Retinal pigment epithelial cell (primary cell): ENCODE measurements around the gene RHCE.
A peak's percentile ranks its signal among the peaks of the same experiment; 100 is the strongest.
"Not testable (repeated sequence)": the region's sequence is repeated elsewhere in the genome, so short reads cannot be mapped to it uniquely, and the experiment has no call there.

Experiments used
- DNase-seq: peaks from one replicate; pipeline ENCODE4 v3.0.0-alpha.2; 2010; ENCODE audit warnings: low read depth
- H3K4me3 ChIP-seq: 2 replicates; pipeline ENCODE4 v1.5.1; 2011; ENCODE audit warnings: mild to moderate bottlenecking, low read length, control low read depth, moderate library complexity
- CTCF ChIP-seq: conservative IDR thresholded peaks from 2 replicates; pipeline ENCODE4 v1.5.1; 2011; ENCODE audit warnings: low read depth, low read length, control low read depth, inconsistent platforms

RHCE gene

GRCh38 chr1:25342846-25343245 is 77.8 kb downstream of the RHCE start:
- no peak for TF ChIP-seq CTCF
- no peak overlapping the region for H3K4me3 ChIP-seq
- DNase-seq = no peak

- no peak for TF ChIP-seq CTCF
- H3K4me3 ChIP-seq = no peak overlapping the region
- DNase-seq = no peak
Observed at GRCh38 chr1:25341746-25342145, 78.9 kb downstream of the RHCE start.

DNA sequence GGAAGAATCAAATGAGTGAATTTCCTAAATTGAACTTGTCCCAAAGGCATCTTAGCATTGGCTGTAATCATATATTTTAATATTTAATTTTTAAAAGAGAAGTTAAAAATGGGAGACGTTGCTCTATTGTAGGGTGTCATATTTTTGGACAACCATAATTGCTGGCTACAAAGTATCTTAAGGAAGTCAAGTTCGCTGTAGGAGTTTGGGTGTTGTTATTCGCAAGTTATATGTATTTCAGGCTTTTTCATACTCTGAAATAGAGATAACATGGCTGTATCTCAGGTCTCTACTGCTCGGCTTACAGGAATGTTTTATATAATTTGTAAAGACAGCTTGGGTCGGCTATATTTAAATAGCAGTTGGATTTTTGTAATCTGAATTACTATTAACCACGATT is 81.6 kb downstream of the RHCE start:
- no peak for DNase-seq
- TF ChIP-seq CTCF = no peak
- peak overlapping the region; percentile 90 for H3K4me3 ChIP-seq

GRCh38 chr1:25338188-25338981 is 82.2 kb downstream of the RHCE start, which contains the start of gene TMEM50A:
TSS of gene TMEM50A (plus strand) at chr1:25338334. CDS start at chr1:25340487, 2,153 bp downstream.
- no peak for TF ChIP-seq CTCF
- peak; percentile 46 for DNase-seq
- H3K4me3 ChIP-seq = peak within 1 kb of the TSS; percentile 90

DNA sequence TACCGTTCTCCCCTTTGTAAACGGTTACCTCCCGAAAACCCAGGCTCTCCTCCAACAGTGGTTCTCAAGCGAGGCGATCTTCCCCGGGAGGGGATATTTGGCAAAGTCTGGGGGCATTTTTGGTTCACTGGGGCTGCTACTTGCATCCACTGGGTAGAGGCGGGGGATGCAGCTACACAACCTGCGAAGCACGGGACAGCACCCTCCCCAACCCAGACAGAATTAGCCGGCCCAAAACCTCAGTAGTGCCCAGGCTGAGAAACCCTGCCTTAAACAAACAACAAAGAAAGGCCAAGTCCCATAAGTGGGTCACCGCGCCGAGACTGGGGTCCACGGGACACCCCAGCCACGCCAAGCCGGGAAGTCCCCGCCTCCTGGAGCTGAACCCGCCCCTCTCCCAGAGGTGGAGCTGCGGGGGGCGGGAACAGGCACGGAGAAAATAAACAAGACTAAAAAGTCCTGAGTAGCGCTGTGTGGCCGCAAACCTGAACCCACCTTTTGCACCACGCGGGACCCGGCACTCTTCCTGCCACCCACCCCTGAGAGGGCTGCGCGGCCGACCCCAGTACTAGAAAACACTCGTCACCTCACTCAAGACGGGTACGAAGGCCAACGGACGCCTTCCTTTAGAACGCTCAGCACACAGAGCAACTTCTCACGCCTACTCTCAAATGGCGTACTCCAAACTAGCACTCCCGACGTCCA is 83.0 kb downstream of the RHCE start:
- not testable (repeated sequence) for DNase-seq
- H3K4me3 ChIP-seq = peak overlapping the region; percentile 90

DNA sequence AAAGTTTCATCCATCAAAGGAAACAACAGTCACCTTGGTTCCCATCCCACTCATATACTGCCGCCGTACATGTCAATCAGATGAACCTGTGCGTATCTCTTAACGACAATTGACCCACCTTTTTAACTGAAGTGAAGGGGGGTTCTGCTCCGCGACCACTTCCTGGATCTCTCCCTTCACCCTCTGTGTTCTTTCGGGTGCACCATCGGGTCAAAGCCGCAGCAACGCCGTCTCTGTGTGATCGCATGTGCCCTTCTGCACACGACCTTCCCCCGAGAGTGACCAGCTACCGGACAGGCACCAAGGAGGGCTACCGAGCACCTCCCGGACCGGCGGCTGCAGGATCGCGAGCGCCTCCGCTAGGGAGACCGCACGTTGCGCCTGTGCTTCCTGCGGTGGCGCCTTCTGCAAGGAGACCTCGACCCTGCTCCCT is 83.7 kb downstream of the RHCE start:
- TF ChIP-seq CTCF = peak; percentile 1
- peak overlapping the region; percentile 78 for H3K4me3 ChIP-seq
- DNase-seq = not testable (repeated sequence)

DNA sequence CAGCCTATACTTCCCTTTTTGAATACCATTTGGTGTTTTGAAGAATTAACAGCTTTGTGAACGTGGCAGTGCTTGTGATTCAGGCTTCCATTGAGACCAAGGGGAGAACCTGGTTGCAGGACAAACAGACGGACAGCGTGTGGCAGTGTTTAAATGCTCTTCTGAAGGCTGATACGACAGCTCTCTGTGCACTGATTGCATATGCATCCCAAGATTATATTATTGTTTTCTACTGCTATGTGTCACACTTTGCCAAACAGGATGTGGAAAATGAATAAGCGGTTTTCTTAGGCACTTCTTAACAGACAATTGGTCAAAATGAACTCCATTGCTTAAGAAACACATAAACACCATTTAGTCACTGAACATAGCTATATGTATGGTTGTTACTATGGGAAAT is 90.7 kb downstream of the RHCE start:
- peak; percentile 5 for DNase-seq
- not testable (repeated sequence) for H3K4me3 ChIP-seq
- peak; percentile 25 for TF ChIP-seq CTCF

DNA sequence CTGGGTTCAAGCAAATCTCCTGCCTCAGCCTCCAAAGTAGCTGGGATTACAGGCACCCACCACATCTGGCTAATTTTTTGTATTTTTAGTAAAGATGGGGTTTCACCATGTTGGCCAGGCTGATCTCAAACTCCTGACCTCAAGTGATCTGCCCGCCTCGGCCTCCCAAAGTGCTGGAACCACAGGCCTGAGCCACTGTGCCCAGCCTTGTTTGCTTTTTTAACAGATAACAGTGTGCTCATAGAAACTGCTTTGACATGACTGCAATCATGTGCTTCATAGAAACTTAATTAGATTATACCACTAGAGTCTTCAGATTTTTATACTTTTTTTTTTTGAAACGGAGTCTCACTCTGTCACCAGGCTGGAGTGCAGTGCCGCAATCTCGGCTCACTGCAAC is 91.3 kb downstream of the RHCE start:
- not testable (repeated sequence) for H3K4me3 ChIP-seq

DNA sequence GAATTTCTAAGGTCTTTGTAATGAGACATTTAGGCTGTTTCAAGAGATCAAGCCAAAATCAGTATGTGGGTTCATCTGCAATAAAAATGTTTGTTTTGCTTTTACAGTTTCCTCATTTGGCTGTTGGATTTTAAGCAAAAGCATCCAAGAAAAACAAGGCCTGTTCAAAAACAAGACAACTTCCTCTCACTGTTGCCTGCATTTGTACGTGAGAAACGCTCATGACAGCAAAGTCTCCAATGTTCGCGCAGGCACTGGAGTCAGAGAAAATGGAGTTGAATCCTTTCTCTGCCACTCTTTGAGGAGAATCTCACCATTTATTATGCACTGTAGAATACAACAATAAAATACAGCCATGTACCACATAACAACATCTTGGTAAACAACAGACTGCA is 91.8 kb downstream of the RHCE start:
- not testable (repeated sequence) for H3K4me3 ChIP-seq, DNase-seq

More for the DNA sequence above, 91.3 kb downstream of the RHCE start:
- not testable (repeated sequence) for DNase-seq

- H3K4me3 ChIP-seq, DNase-seq: not testable (repeated sequence)
Observed at GRCh38 chr1:25327864-25328790, 92.5 kb downstream of the RHCE start.
